Measurements from ENCODE around the gene HOXD9.

HOXD9 gene

DNA sequence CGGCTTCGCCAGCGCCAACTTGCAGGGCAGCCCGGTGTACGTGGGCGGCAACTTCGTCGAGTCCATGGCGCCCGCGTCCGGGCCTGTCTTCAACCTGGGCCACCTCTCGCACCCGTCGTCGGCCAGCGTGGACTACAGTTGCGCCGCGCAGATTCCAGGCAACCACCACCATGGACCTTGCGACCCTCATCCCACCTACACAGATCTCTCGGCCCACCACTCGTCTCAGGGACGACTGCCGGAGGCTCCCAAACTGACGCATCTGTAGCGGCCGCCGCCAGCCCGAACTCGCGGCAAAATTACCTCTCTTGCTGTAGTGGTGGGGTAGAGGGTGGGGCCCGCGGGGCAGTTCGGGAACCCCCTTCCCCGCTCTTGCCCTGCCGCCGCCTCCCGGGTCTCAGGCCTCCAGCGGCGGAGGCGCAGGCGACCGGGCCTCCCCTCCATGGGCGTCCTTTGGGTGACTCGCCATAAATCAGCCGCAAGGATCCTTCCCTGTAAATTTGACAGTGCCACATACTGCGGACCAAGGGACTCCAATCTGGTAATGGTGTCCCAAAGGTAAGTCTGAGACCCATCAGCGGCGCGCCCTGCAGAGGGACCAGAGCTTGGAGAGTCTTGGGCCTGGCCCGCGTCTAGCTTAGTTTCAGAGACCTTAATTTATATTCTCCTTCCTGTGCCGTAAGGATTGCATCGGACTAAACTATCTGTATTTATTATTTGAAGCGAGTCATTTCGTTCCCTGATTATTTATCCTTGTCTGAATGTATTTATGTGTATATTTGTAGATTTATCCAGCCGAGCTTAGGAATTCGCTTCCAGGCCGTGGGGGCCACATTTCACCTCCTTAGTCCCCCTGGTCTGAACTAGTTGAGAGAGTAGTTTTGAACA, 49.7 kb downstream of the HOXD9 start:
- no peak for DNase-seq

GRCh38 chr2:176172895-176173566, 50.5 kb downstream of the HOXD9 start:
- DNase-seq = no peak

DNA sequence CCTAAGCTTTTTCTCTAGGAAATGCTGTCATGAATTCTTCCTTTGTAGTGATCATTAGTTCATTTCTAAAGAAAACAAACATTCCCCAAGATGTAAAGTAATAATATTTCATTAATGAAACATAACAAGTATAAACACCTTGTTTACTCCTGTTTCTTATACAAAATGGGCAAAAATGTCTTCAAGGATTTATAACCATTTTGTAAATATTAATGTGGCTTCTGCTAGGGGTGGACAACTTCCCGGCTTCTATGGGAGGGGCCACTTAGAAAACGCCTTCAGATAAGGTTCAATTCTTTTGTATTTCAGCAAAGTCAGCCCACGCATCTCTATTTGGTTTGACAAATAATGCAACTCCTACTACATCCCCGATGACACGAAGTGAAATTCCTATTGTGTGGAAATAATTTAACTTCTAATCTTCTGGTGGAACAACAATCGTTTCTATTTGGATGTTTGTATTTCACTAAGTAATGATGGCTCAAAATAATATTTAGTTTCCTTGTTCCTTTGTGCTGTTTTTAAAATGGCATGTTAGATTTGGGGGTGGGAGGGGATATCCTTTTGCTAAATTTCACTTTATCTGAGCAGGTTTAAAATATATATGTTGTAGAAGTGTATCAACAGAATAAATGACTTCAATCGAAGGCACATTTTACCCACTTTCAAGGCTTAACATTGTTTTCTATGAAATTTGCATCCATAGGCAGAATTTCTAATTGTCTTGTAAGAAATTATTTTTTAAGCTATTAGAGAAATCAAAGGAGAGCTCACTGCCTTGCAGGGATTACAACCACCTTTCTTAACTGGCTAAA, 51.3 kb downstream of the HOXD9 start:
- no peak for DNase-seq

DNA sequence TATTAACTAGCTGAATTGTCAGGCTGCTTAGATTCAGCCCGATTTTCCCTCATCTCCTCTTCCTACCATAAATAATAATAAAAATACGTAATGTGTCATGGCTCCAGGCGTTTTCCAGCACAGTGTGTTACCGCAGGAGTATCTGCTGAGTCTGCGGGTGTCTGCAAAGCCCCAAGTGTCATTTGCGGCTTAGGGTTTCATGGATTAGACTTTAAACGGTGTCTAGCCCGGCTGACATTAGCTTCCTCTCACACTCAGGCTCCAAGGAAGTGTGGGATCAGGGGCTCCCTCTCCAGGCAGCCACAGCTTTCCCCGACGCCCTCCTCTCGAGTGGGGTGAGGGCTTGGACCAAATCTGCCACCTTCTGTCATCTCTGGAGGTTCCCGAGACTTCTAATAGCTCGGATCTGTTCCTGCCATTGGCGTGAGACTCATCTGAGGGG, 51.9 kb downstream of the HOXD9 start:
- DNase-seq = no peak

Measured in stimulated activated CD4-positive, alpha-beta T cell treated with anti-CD3 and anti-CD28 coated beads, Interleukin-4, amount 100 ng/mL, for 1 hour (primary cell).